Small intestine (tissue), 7 donors: ENCODE measurements around the gene P4HA2. TPM values are rescaled to one million over a fixed set of nuclear protein-coding genes. Genes with fewer than 3 reads are reported as not detected.

Experiments
- DNase-seq, 2 donors: peaks; one replicate each; pipeline versions ENCODE4 v3.0.0 to v3.0.0-alpha.2; 2013
- FAIRE-seq: peaks from 2 replicates; lab custom pipeline; 2012; peaks lifted over from hg19 to GRCh38; lab: Jason Lieb, UNC
- H3K27ac ChIP-seq, 3 donors: one replicate each; pipeline ENCODE4 v1.5.1; 2013; ENCODE audit warnings: low read length in 2 of 3, mild to moderate bottlenecking in 2 of 3, control low read depth in 1 of 3, inconsistent platforms in 1 of 3, low read depth in 1 of 3, moderate library complexity in 1 of 3
- H3K27me3 ChIP-seq, 3 donors: one replicate each; pipeline ENCODE4 v1.6.1; 2013; ENCODE audit warnings: low read length in 3 of 3, inconsistent platforms in 1 of 3; ENCODE audit not compliant: control insufficient read depth in 3 of 3, insufficient read depth in 3 of 3
- H3K36me3 ChIP-seq, 3 donors: one replicate each; pipeline ENCODE4 v1.6.1; 2013; ENCODE audit warnings: low read length in 3 of 3, inconsistent platforms in 1 of 3, low read depth in 1 of 3, mild to moderate bottlenecking in 1 of 3, moderate library complexity in 1 of 3; ENCODE audit not compliant: control insufficient read depth in 3 of 3, insufficient read depth in 2 of 3
- H3K4me1 ChIP-seq, 3 donors: one replicate each; pipeline ENCODE4 v1.6.1; 2013; ENCODE audit warnings: low read length in 2 of 3, inconsistent platforms in 1 of 3, low read depth in 1 of 3, mild to moderate bottlenecking in 1 of 3, moderate library complexity in 1 of 3; ENCODE audit not compliant: control insufficient read depth in 3 of 3, insufficient read depth in 2 of 3
- H3K4me3 ChIP-seq, 3 donors: one replicate each; pipeline ENCODE4 v1.5.1; 2013; ENCODE audit warnings: low read length in 3 of 3, control low read depth in 1 of 3, inconsistent platforms in 1 of 3, low read depth in 1 of 3, mild to moderate bottlenecking in 1 of 3, moderate library complexity in 1 of 3
- H3K9me3 ChIP-seq, 2 donors: one replicate each; pipeline ENCODE4 v1.6.1; 2013; ENCODE audit warnings: low read depth in 1 of 2, low read length in 1 of 2; ENCODE audit not compliant: control insufficient read depth in 2 of 2, insufficient read depth in 1 of 2
- WGBS, 3 donors: extraction: QIAGEN DNeasy Blood & Tissue Kit; methylation state at CpG; one replicate each; pipeline ENCODE4 v1.1.7; 2013; 5-methylcytosine and 5-hydroxymethylcytosine counted together
- polyA plus RNA-seq, 4 donors: library from polyadenylated mRNA; stranded (reverse) in 3 of 4; unstranded in 1 of 4; fragments of 200-250 nt in 3 of 4; fragments of 120-200 nt in 1 of 4; gene quantifications; one replicate each; pipeline versions ENCODE4 v1.2.1 to v1.2.3, GENCODE V29; 2013
- donor health status: healthy with polysubstance abuse.
- donor health status: control.
- donor health status: control.
- donor health status: Bipolar disorder and iron deficiency.
- donor health status: healthy.

P4HA2 gene
- polyA plus RNA-seq, 4 donors = 15.7 to 34.3 (median 22.0) TPM

DNA sequence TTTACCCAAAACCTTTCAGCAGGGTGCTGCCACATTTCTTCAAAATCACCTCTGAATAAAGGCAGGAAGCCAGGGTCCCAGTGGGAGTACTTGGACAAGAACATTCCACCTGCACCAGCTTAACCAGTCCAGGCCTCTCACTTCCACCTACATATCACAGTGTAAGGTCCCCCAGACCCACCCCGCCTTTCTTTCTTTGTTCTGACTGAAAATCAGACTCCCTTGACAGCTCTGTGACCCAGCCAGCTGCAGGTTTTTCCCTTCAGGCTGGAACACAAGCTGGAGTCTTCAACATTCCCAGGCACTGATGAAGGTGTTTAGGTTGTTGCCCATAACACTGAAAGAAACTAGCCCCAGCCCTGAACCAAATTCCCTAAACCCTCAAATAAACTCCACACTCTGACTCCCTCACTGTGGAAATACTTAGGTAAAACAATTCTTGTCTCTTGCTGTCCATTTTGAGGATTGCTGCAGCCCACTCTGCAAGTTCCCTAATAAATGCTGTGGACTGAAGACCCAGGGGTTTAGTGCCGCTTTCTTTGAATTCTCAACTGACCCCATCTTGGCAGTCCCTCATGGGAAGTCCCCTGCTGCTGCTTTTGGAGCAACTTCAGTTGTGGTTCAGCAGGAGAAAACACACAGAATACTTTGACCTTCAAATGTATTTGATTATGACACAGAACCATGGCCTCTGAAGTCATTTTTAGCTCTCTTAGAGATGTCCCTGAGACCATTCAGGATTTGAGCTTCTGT is 24.8 kb downstream of the P4HA2 start:
- Histone ChIP-seq H3K27me3 (no peaks in the 10 kb centered on the region), H3K36me3 (peaks cover 2 to 39% (median 7%) of the 10 kb centered on the region in 3 donors), H3K27ac (no peak overlapping the region), H3K4me1 (no peaks in the 10 kb centered on the region), H3K9me3 (no peaks in the 10 kb centered on the region), H3K4me3 (no peak overlapping the region)
- FAIRE-seq (no peak), DNase-seq (no peak)
- WGBS, 3 donors = 84 to 95% (median 89%) methylated on average over 2 of the region's 2 CpGs

DNA sequence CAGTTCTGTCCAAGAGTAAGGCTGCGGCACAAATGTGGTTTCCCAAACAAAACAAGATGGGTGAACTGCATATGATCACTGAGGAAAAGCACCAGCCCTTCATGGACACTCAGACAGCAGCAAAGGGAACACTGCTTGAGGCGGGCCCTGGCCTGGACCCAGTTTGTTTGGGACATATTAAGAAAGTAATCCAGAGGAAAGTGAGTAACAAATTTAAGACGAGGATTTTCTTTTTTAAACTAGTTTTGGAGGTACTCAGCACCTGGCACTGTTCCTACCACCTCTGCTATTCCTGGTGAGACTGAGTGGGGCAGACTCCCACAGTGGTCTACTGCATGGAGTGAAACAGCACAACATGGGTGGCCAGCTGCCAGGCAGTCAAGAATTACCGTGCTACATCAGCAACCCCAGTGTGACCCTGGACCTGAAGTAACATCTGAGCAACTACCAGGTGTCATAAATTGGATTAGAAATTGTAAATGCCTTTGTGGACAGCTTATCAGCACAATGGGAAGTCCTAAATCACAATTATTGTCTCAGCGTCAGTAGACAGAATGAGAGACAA is 28.5 kb downstream of the P4HA2 start:
- no peak for FAIRE-seq

DNA sequence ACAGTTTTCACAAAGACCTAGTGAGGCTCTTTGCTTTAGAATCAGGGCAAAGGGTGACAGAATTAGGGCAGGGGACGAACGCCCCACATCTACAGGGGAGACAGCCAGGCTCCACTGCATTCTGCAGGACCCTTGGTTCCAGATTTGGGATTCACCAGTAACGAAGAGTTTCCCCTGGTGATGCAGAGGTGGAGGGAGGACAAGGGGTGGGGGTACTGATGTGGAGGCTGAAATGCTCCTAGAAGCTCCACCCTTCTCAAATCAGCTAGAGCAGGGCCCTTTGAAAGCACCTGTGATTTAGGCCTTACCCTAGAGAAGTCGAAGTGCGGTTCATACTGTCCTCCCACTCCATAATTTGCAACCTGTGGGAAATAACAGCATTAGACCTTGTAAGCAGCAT is 29.1 kb downstream of the P4HA2 start:
- Histone ChIP-seq H3K9me3 (no peaks in the 10 kb centered on the region), H3K4me3 (no peak overlapping the region), H3K27me3 (no peaks in the 10 kb centered on the region), H3K27ac (no peak overlapping the region), H3K4me1 (no peaks in the 10 kb centered on the region), H3K36me3 (peaks cover 5 to 29% (median 6%) of the 10 kb centered on the region in 3 donors)
- DNase-seq (no peak), FAIRE-seq (no peak)
- 96 to 98% (median 96%) methylated on average over 5 of the region's 5 CpGs for WGBS, 3 donors

More for the DNA sequence above, 28.5 kb downstream of the P4HA2 start:
- no peaks in the 10 kb centered on the region for H3K27me3 ChIP-seq
- WGBS, 3 donors = 67 to 83% (median 68%) methylated on average over 5 of the region's 5 CpGs
- no peak overlapping the region for H3K27ac ChIP-seq
- H3K4me3 ChIP-seq = no peak overlapping the region
- peak in 1 of 2 donors; percentile 7 for DNase-seq
- no peaks in the 10 kb centered on the region for H3K4me1 ChIP-seq
- no peaks in the 10 kb centered on the region for H3K9me3 ChIP-seq
- H3K36me3 ChIP-seq = peaks cover 5 to 35% (median 6%) of the 10 kb centered on the region in 3 donors

DNA sequence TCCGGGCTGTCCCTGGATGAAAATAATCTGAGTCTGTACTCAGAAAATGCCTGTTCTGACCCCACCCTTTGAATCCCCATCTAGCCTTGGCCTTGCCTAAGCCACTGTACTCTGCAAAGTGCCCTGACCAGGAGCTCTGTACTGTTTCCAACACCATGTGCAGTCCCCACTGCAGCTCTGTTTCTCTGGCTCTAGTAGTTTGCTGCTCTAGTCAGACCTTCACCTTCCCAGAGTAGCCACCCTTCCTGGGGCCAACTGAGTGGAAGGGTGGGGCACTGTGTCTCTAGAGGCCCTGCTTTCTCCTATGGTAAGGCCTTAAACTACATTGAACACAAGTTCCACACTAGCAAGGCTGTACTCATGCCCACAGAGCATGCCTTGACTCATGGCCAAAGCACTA is 31.9 kb downstream of the P4HA2 start:
- Histone ChIP-seq H3K27ac (no peak overlapping the region), H3K36me3 (peaks cover 4 to 33% (median 5%) of the 10 kb centered on the region in 3 donors), H3K27me3 (no peaks in the 10 kb centered on the region), H3K4me1 (no peaks in the 10 kb centered on the region), H3K9me3 (no peaks in the 10 kb centered on the region), H3K4me3 (no peak overlapping the region)
- WGBS, 3 donors = 87 to 100% (median 100%) methylated on average over 1 of the region's 1 CpG
- FAIRE-seq = no peak
- no peak for DNase-seq

DNA sequence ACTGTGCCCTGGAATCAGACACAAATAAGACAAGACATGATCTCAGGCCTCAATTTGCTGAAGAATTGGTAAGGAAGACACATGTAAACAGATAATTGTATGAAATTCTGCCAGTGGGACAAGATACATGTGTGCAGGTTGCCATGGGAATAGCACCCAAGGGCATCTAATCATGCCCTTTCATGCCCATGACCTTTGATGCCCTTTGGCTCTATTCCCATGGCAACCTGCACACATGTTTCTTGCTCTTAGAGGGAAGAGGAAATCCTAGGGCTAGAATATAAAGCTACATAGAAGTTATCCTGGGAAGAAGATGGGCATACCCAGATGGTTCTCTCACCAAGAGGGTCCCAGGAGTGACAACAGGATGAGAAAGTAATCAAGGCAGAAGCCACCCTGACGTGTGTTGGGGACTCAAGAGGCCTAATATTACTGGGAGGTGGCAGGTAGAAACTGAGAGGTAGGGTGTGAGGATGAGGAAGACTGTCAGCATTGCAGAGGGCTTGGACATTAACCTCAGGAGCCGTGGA is 34.4 kb downstream of the P4HA2 start:
- Histone ChIP-seq H3K27ac (no peak overlapping the region), H3K27me3 (no peaks in the 10 kb centered on the region), H3K36me3 (peaks cover 3 to 25% (median 4%) of the 10 kb centered on the region in 3 donors), H3K4me1 (no peaks in the 10 kb centered on the region), H3K4me3 (no peak overlapping the region), H3K9me3 (no peaks in the 10 kb centered on the region)
- FAIRE-seq = no peak
- WGBS, 3 donors = 58 to 74% (median 71%) methylated on average over 2 of the region's 2 CpGs
- no peak for DNase-seq

DNA sequence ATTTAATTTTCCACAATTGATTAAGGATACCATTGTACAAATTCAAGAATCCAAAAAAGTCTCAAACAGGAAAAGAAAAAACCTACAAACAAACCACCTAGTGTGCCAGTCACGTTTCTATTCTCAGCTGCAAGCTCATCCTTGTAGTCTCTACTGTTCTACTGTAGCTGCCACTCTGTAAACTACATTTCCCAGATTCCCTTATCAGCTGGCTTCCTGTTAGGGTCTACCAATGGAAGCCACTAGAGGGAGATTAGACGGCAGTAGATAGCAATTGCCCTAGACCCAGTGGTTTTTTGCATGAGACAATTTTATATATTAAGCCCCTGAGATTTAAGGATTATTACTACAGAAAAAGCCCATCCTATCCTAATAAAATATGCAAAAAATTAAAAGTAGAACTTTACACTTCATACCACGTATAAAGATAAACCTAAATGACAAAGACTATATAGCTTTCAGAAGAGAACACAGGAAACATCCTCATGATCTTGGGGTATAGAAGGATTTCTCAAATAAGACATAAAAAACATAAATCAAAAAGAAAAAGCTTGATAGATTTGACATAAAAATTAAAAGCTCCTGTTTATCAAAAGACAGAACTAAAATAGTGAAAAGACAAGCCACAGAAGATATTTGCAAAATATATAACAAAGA is 37.4 kb downstream of the P4HA2 start:
- DNase-seq (peak; percentile 51 to 71), FAIRE-seq (peak; percentile 62)
- no peaks in the 10 kb centered on the region for H3K4me1 ChIP-seq
- 8 to 14% (median 10%) methylated on average over 3 of the region's 3 CpGs for WGBS, 3 donors
- H3K9me3 ChIP-seq = no peaks in the 10 kb centered on the region
- no peaks in the 10 kb centered on the region for H3K27me3 ChIP-seq
- no peak overlapping the region for H3K4me3 ChIP-seq
- H3K27ac ChIP-seq = no peak overlapping the region
- H3K36me3 ChIP-seq = peaks cover 0 to 17% (median 4%) of the 10 kb centered on the region in 3 donors

DNA sequence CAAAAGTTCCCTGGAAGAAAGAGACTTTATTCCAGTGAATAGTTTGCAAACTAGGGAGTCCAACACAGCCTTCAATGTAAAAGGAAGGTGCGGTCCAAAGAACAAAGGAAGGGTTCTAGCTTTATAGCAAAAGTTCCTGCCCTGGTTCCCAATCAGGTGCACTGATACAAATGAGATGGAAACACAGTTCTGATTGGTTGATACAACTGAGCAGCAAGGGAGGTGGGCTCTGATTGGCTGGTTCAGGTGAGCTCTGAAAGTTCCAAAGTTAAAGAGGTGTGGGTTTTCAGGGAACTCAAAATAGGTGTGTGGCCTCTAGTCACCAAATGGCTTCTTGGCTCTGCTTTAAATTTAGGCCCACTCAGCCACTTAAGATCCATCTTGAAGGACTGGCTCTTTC is 43.1 kb downstream of the P4HA2 start:
- Histone ChIP-seq H3K4me1 (no peaks in the 10 kb centered on the region), H3K27me3 (no peaks in the 10 kb centered on the region), H3K4me3 (no peak overlapping the region), H3K27ac (no peak overlapping the region), H3K9me3 (peaks cover 0 to 3% of the 10 kb centered on the region in 2 donors), H3K36me3 (no peaks in the 10 kb centered on the region)
- DNase-seq (no peak), FAIRE-seq (no peak)
- WGBS, 3 donors = 92 to 97% (median 92%) methylated on average over 1 of the region's 1 CpG

DNA sequence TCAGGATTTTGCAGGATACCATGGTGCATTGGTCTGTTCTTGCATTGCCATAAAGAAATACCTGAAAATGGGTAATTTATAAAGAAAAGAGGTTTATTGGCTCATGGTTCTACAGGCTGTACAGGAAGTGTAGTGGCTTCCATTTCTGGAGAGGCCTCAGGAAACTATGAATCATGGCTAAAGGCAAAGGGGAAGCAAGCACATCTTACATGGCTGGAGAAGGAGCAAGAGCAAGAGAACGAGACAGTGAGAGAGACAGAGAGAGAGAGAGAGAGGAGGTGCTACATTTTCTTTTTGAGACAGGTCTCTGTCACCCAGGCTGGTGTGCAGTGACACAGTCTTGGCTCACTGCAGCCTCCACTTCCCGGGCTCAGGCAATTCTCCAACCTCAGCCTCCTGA is 43.9 kb downstream of the P4HA2 start:
- H3K9me3 ChIP-seq = peaks cover 0 to 3% of the 10 kb centered on the region in 2 donors
- no peaks in the 10 kb centered on the region for H3K27me3 ChIP-seq
- H3K4me1 ChIP-seq = no peaks in the 10 kb centered on the region
- WGBS, 3 donors = 88 to 96% (median 95%) methylated on average over 2 of the region's 2 CpGs
- no peaks in the 10 kb centered on the region for H3K36me3 ChIP-seq
- no peak overlapping the region for H3K27ac ChIP-seq
- DNase-seq = no peak
- no peak overlapping the region for H3K4me3 ChIP-seq
- FAIRE-seq = no peak
